ENCODE measurements around the gene CNRIP1.

Gene CNRIP1

GRCh38 chr2:68251187-68251854 lies 68.4 kb downstream of the CNRIP1 start:
- no peak overlapping the region for H3K27ac ChIP-seq (ENCODE audit: low read length)
- no peaks in the 10 kb centered on the region for H3K36me3 ChIP-seq (ENCODE audit: control insufficient read depth, insufficient read depth, low read length)
- no peaks in the 10 kb centered on the region for H3K9me3 ChIP-seq (ENCODE audit: control insufficient read depth, insufficient read depth, low read length)
- peak; percentile 18 for DNase-seq (ENCODE audit: low read depth, low spot score)
- H3K27me3 ChIP-seq (ENCODE audit: control insufficient read depth, insufficient read depth, low read length): no peaks in the 10 kb centered on the region
- 0 out of 2 replicates have a peak, but pooled peaks cover 2% of the 10 kb centered on the region for H3K4me1 ChIP-seq (ENCODE audit: control insufficient read depth, insufficient read depth, low read length)
- WGBS (ENCODE audit: insufficient coverage, insufficient read length): no CpG with 5 or more reads among the region's 41 CpGs
- peak overlapping the region; percentile 97 for H3K4me3 ChIP-seq (ENCODE audit: low read length)

DNA sequence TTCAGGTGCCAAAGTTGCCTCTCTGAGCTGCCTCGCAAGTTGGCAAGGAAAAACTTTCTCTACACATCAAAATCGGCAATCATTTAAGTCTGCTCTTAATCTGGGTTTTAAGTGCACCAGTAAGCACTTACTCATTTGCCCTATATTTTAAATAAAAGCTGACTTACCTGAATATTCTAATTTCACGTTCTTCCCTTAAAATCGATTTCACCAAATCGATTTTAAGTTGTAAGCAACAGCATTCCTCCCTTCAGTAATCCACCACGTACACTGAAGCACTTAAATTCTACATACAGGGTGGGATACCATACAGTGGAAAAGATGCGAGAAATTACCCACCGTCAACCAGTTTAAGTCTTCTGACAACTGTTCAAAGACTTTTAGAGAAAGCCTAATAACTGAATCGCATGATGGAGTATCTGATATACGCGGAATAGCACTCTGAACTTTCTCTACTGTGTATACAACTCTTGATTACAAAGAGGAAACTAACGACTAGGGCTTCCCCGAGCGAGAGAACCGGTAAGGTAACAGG lies 69.0 kb downstream of the CNRIP1 start:
- Histone ChIP-seq H3K9me3 (ENCODE audit: control insufficient read depth, insufficient read depth, low read length) (no peaks in the 10 kb centered on the region), H3K4me3 (ENCODE audit: low read length) (peak overlapping the region; percentile 97; the same call in 1 of the 2 replicates), H3K27ac (ENCODE audit: low read length) (no peak overlapping the region), H3K36me3 (ENCODE audit: control insufficient read depth, insufficient read depth, low read length) (no peaks in the 10 kb centered on the region), H3K27me3 (ENCODE audit: control insufficient read depth, insufficient read depth, low read length) (no peaks in the 10 kb centered on the region), H3K4me1 (ENCODE audit: control insufficient read depth, insufficient read depth, low read length) (0 out of 2 replicates have a peak, but pooled peaks cover 2% of the 10 kb centered on the region)
- DNase-seq (ENCODE audit: low read depth, low spot score): no peak
- no CpG with 5 or more reads among the region's 15 CpGs for WGBS (ENCODE audit: insufficient coverage, insufficient read length)

- Histone ChIP-seq H3K4me1 (ENCODE audit: control insufficient read depth, insufficient read depth, low read length) (0 out of 2 replicates have a peak, but pooled peaks cover 2% of the 10 kb centered on the region), H3K4me3 (ENCODE audit: low read length) (no peak overlapping the region; the same call in 1 of the 2 replicates), H3K27me3 (ENCODE audit: control insufficient read depth, insufficient read depth, low read length) (no peaks in the 10 kb centered on the region), H3K9me3 (ENCODE audit: control insufficient read depth, insufficient read depth, low read length) (no peaks in the 10 kb centered on the region), H3K36me3 (ENCODE audit: control insufficient read depth, insufficient read depth, low read length) (no peaks in the 10 kb centered on the region), H3K27ac (ENCODE audit: low read length) (no peak overlapping the region)
- WGBS (ENCODE audit: insufficient coverage, insufficient read length): no CpG with 5 or more reads among the region's 5 CpGs
- no peak for DNase-seq (ENCODE audit: low read depth, low spot score)
These were observed 69.6 kb downstream of the CNRIP1 start for GRCh38 chr2:68250196-68250595.

GRCh38 chr2:68248806-68249205 lies 70.9 kb downstream of the CNRIP1 start:
- Histone ChIP-seq H3K36me3 (ENCODE audit: control insufficient read depth, insufficient read depth, low read length) (no peaks in the 10 kb centered on the region), H3K9me3 (ENCODE audit: control insufficient read depth, insufficient read depth, low read length) (no peaks in the 10 kb centered on the region), H3K4me3 (ENCODE audit: low read length) (no peak overlapping the region), H3K27ac (ENCODE audit: low read length) (no peak overlapping the region), H3K27me3 (ENCODE audit: control insufficient read depth, insufficient read depth, low read length) (no peaks in the 10 kb centered on the region), H3K4me1 (ENCODE audit: control insufficient read depth, insufficient read depth, low read length) (0 out of 2 replicates have a peak, but pooled peaks cover 2% of the 10 kb centered on the region)
- WGBS (ENCODE audit: insufficient coverage, insufficient read length): no CpG with 5 or more reads among the region's 2 CpGs
- no peak for DNase-seq (ENCODE audit: low read depth, low spot score)

DNA sequence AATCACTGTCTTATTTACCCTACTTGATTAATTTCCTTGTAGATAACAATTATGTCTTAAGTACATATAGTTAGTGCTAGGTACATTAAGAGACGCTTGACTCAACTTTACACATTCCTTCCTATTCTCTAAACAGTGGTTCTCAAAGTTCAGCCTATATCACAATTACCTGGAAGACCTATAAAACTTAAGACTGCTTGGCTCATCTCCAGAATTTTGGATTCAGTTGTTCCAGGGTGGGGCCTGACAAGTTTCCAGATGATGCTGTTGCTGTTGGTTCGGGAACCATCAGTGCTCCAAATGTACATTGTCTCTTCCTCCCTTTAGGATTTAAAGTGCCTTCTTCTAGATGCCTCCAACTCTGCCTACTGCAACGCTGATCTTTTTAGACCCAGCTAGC lies 71.4 kb downstream of the CNRIP1 start:
- no peaks in the 10 kb centered on the region for H3K27me3 ChIP-seq (ENCODE audit: control insufficient read depth, insufficient read depth, low read length)
- WGBS (ENCODE audit: insufficient coverage, insufficient read length): no CpG with 5 or more reads among the region's 3 CpGs
- H3K4me3 ChIP-seq (ENCODE audit: low read length): no peak overlapping the region
- H3K9me3 ChIP-seq (ENCODE audit: control insufficient read depth, insufficient read depth, low read length): no peaks in the 10 kb centered on the region
- DNase-seq (ENCODE audit: low read depth, low spot score): no peak
- no peaks in the 10 kb centered on the region for H3K36me3 ChIP-seq (ENCODE audit: control insufficient read depth, insufficient read depth, low read length)
- H3K4me1 ChIP-seq (ENCODE audit: control insufficient read depth, insufficient read depth, low read length): 0 out of 2 replicates have a peak, but pooled peaks cover 2% of the 10 kb centered on the region
- no peak overlapping the region for H3K27ac ChIP-seq (ENCODE audit: low read length)

DNA sequence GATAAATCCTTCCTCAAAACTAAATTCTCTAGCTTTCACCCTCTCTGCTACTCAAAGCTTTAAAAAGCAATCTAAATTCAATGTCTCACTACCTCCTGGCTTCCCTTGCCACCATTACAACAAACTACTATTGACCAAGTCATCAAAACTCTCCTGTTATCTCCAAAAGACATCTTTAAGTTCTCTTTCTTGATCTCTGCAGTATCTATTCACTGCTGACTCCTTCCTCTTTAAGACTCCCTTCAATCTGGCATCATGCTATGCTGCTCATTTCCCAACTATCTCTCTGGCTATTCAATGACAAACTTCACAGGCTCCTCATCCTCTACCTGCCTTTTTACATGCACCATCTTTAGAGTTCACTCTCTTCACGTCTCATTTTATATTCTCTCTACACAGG lies 73.4 kb downstream of the CNRIP1 start:
- DNase-seq (ENCODE audit: low read depth, low spot score): no peak
- H3K4me3 ChIP-seq (ENCODE audit: low read length): no peak overlapping the region
- H3K27ac ChIP-seq (ENCODE audit: low read length): no peak overlapping the region
- no CpG with 5 or more reads among the region's 1 CpG for WGBS (ENCODE audit: insufficient coverage, insufficient read length)
- no peaks in the 10 kb centered on the region for H3K9me3 ChIP-seq (ENCODE audit: control insufficient read depth, insufficient read depth, low read length)
- no peaks in the 10 kb centered on the region for H3K27me3 ChIP-seq (ENCODE audit: control insufficient read depth, insufficient read depth, low read length)
- H3K4me1 ChIP-seq (ENCODE audit: control insufficient read depth, insufficient read depth, low read length): 0 out of 2 replicates have a peak, but pooled peaks cover 2% of the 10 kb centered on the region
- H3K36me3 ChIP-seq (ENCODE audit: control insufficient read depth, insufficient read depth, low read length): no peaks in the 10 kb centered on the region

DNA sequence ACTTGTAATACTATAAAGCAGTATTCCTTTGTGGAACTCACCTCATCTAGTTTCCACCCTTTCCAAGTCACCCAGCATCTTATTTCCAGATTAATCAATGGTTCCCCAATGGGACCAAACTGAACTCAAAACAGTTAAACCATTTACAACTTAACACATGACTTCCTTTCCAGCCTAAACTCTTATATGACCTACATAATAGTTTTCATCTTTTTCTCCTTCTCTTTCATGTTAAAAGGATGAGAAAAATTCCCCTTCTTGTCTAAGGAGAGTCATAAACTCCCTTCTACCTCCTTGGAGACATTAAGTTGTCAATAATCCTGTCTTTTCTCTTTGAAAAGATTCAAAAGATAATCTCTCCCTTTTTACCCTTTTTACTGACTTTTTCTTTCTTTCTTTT lies 74.1 kb downstream of the CNRIP1 start:
- Histone ChIP-seq H3K36me3 (ENCODE audit: control insufficient read depth, insufficient read depth, low read length) (no peaks in the 10 kb centered on the region), H3K4me3 (ENCODE audit: low read length) (no peak overlapping the region), H3K27me3 (ENCODE audit: control insufficient read depth, insufficient read depth, low read length) (no peaks in the 10 kb centered on the region), H3K4me1 (ENCODE audit: control insufficient read depth, insufficient read depth, low read length) (0 out of 2 replicates have a peak, but pooled peaks cover 2% of the 10 kb centered on the region), H3K9me3 (ENCODE audit: control insufficient read depth, insufficient read depth, low read length) (no peaks in the 10 kb centered on the region), H3K27ac (ENCODE audit: low read length) (no peak overlapping the region)
- no peak for DNase-seq (ENCODE audit: low read depth, low spot score)

DNA sequence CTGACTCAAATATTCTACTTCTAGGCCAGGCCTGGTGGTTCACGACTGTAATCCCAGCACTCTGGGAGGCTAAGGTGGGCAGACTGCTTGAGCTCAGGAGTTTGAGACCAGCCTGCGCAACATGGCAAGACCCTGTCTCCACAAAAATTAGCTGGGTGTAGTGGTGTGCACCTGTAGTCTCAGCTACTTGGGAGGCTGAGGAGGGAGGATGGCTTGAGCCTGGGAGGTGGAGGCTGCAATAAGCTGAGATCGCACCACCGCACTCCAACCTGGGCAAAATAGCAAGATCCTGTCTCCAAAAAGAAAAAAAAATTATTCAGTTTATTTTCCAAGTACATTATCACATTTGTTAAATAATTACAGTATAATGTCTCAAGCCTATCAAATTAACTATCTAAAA lies 74.7 kb downstream of the CNRIP1 start:
- Histone ChIP-seq H3K4me1 (ENCODE audit: control insufficient read depth, insufficient read depth, low read length) (peaks cover 4% of the 10 kb centered on the region; the same call in 1 of the 2 replicates), H3K27ac (ENCODE audit: low read length) (no peak overlapping the region)
- WGBS (ENCODE audit: insufficient coverage, insufficient read length): no CpG with 5 or more reads among the region's 4 CpGs

GRCh38 chr2:68244456-68244855 lies 75.3 kb downstream of the CNRIP1 start:
- WGBS (ENCODE audit: insufficient coverage, insufficient read length): 100% methylated on average over 1 of the region's 2 CpGs
- Histone ChIP-seq H3K27ac (ENCODE audit: low read length) (no peak overlapping the region), H3K36me3 (ENCODE audit: control insufficient read depth, insufficient read depth, low read length) (no peaks in the 10 kb centered on the region), H3K4me3 (ENCODE audit: low read length) (no peak overlapping the region), H3K4me1 (ENCODE audit: control insufficient read depth, insufficient read depth, low read length) (peaks cover 4% of the 10 kb centered on the region; the same call in 1 of the 2 replicates), H3K27me3 (ENCODE audit: control insufficient read depth, insufficient read depth, low read length) (no peaks in the 10 kb centered on the region), H3K9me3 (ENCODE audit: control insufficient read depth, insufficient read depth, low read length) (no peaks in the 10 kb centered on the region)
- no peak for DNase-seq (ENCODE audit: low read depth, low spot score)

More for the DNA sequence above, 74.7 kb downstream of the CNRIP1 start:
- no peak overlapping the region for H3K4me3 ChIP-seq (ENCODE audit: low read length)
- DNase-seq (ENCODE audit: low read depth, low spot score): no peak
- H3K9me3 ChIP-seq (ENCODE audit: control insufficient read depth, insufficient read depth, low read length): no peaks in the 10 kb centered on the region
- no peaks in the 10 kb centered on the region for H3K36me3 ChIP-seq (ENCODE audit: control insufficient read depth, insufficient read depth, low read length)
- H3K27me3 ChIP-seq (ENCODE audit: control insufficient read depth, insufficient read depth, low read length): no peaks in the 10 kb centered on the region

Data from iPS DF 6.9 (cell line).